Keratinocyte (primary cell): ENCODE data around the gene FFAR4. TPM values are rescaled to one million over a fixed set of nuclear protein-coding genes. Genes with fewer than 3 reads are reported as not detected.

Source experiments
- DNase-seq: peaks from one replicate; pipeline ENCODE4 v3.0.0-alpha.2; 2011; ENCODE audit warnings: low read depth, missing footprints, low spot score
- FAIRE-seq: peaks from 2 replicates; lab custom pipeline; 2011; peaks lifted over from hg19 to GRCh38; lab: Jason Lieb, UNC
- H2AFZ ChIP-seq: 2 replicates; pipeline ENCODE4 v1.6.0; 2012; ENCODE audit warnings: low read length, control low read depth, inconsistent platforms; ENCODE audit not compliant: control insufficient read depth
- H3K27ac ChIP-seq: 2 replicates; pipeline ENCODE4 v1.5.1; 2011; ENCODE audit warnings: low read length; ENCODE audit not compliant: control insufficient read depth, insufficient read depth
- H3K27me3 ChIP-seq: 3 replicates; pipeline ENCODE4 v1.6.0; 2011; ENCODE audit warnings: low read length; ENCODE audit not compliant: control insufficient read depth, insufficient read depth; ENCODE audit errors: extremely low read depth
- H3K36me3 ChIP-seq, 2 experiments: 2 replicates in 1 of 2; 3 replicates in 1 of 2; pipeline ENCODE4 v1.5.1; 2011; ENCODE audit warnings: low read length in 2 of 2, mild to moderate bottlenecking in 1 of 2; ENCODE audit not compliant: control insufficient read depth in 2 of 2, insufficient read depth in 2 of 2; ENCODE audit errors: extremely low read depth in 1 of 2
- H3K4me1 ChIP-seq: 3 replicates; pipeline ENCODE4 v1.5.1; 2011; ENCODE audit warnings: low read length; ENCODE audit not compliant: control insufficient read depth, insufficient read depth; ENCODE audit errors: extremely low read depth
- H3K4me2 ChIP-seq: 3 replicates; pipeline ENCODE4 v1.6.0; 2011; ENCODE audit warnings: low read depth, low read length; ENCODE audit not compliant: control insufficient read depth, insufficient read depth; ENCODE audit errors: extremely low read depth
- H3K4me3 ChIP-seq, 3 experiments: fragments of 200-600 bp in 1 of 3; sonication (generic) in 1 of 3; 2 replicates in 2 of 3; 3 replicates in 1 of 3; pipeline ENCODE4 v1.5.1; 2011 to 2016; ENCODE audit warnings: low read length in 3 of 3, mild to moderate bottlenecking in 3 of 3, control low read depth in 2 of 3, inconsistent platforms in 1 of 3, low read depth in 1 of 3, mixed read lengths in 1 of 3, mixed run types in 1 of 3, moderate library complexity in 1 of 3; ENCODE audit not compliant: control insufficient read depth in 2 of 3, insufficient read depth in 2 of 3; ENCODE audit errors: extremely low read depth in 1 of 3
- H3K79me2 ChIP-seq: 2 replicates; pipeline ENCODE4 v1.6.0; 2012; ENCODE audit warnings: low read length; ENCODE audit not compliant: control insufficient read depth, insufficient read depth
- H3K9ac ChIP-seq: 3 replicates; pipeline ENCODE4 v1.6.0; 2011; ENCODE audit warnings: low read length; ENCODE audit not compliant: control insufficient read depth, insufficient read depth; ENCODE audit errors: extremely low read depth
- H3K9me1 ChIP-seq: 3 replicates; pipeline ENCODE4 v1.6.0; 2011; ENCODE audit warnings: low read length; ENCODE audit not compliant: control insufficient read depth, insufficient read depth; ENCODE audit errors: extremely low read depth
- H3K9me3 ChIP-seq: 2 replicates; pipeline ENCODE4 v1.5.1; 2012; ENCODE audit warnings: low read depth, low read length; ENCODE audit not compliant: control insufficient read depth
- H4K20me1 ChIP-seq: 3 replicates; pipeline ENCODE4 v1.6.0; 2011; ENCODE audit warnings: low read length; ENCODE audit not compliant: control insufficient read depth, insufficient read depth; ENCODE audit errors: extremely low read depth
- EZH2 ChIP-seq: IDR thresholded peaks from one replicate; pipeline ENCODE4 v1.6.1; 2012; ENCODE audit warnings: inconsistent platforms, mild to moderate bottlenecking, low read length, moderate library complexity
- dilution Hi-C: fragments of 300-500 bp; cut with MboI; formaldehyde crosslinking; loops from one replicate; pipeline ENCODE4 v1.7.0; 2020; ENCODE audit warnings: low sequenced_read_pairs; ENCODE audit not compliant: extremely low pct_ligation_motif_present
- polyA plus RNA-seq, 5 experiments: library from polyadenylated mRNA; depleted of rRNA in 3 of 5; stranded (reverse) in 3 of 5; stranded (forward) in 1 of 5; unstranded in 1 of 5; fragments of >200 nt; gene quantifications; 1 replicate in 1 of 5; 2 replicates in 3 of 5; 3 replicates in 1 of 5; pipeline versions ENCODE4 v1.2.1 to v1.2.3, GENCODE V29; 2011 to 2012; ENCODE audit warnings: missing spikeins in 2 of 5, low read depth in 1 of 5, low replicate concordance in 1 of 5
- TF ChIP-seq, protein P1 (sequence below), 3 experiments: IDR thresholded peaks in 1 of 3; conservative IDR thresholded peaks in 1 of 3; optimal IDR thresholded peaks in 1 of 3; 2 replicates in 2 of 3; 3 replicates in 1 of 3; pipeline versions ENCODE3 to v1.5.1; 2011; ENCODE audit warnings: low read length in 3 of 3, mild to moderate bottlenecking in 3 of 3, moderate library complexity in 2 of 3, control low read depth in 1 of 3, inconsistent platforms in 1 of 3; ENCODE audit not compliant: insufficient read depth in 2 of 3; ENCODE audit errors: extremely low read depth in 1 of 3

FFAR4 gene
- polyA plus RNA-seq, 1 donor (not counting 4 experiments of a cell fraction or from before 2014, with no cell fraction given) = not detected

DNA sequence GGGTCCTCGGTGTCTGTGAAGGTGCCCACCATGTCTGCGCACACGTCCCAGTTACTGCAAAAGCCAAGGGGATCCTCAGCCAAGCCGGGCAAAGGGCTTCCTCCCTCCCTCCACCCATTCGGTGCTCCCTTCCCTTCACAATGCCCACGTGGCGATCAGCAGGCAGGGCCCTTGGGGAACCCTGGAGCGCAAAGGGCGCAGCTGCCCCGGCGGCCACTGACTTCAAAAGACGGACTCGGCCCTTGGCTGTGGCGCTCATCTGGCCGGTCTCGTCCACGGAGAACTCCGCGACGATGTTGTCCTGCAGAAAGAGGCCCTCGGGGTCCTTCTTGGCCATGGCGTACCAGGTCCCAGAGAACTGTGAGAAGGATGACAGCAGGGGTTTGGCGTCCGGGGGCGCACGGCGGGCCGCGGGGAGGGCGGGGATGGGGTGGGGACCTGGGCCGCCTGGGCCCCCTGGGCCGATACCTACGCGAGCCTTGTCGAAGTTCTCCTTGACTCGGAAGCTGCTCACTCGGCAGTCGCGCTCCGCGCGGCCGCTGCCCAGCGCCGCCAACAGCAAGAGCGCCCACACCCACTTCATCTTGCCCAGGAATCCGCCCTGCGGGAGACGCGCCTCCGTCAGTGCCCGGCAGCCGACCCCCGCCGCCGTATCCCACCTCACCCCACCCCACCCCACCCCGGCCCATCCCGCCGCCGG is 34.1 kb downstream of the FFAR4 start:
- Histone ChIP-seq H3K27ac (no peak overlapping the region), H2AFZ (no peak overlapping the region), H3K36me3 (no peaks in the 10 kb centered on the region), H3K4me3 (no peak overlapping the region), H3K9ac (no peak overlapping the region), H3K79me2 (no peaks in the 10 kb centered on the region), H4K20me1 (no peaks in the 10 kb centered on the region), H3K4me2 (no peak overlapping the region), H3K9me1 (no peaks in the 10 kb centered on the region), H3K4me1 (no peaks in the 10 kb centered on the region), H3K27me3 (peaks cover 42% of the 10 kb centered on the region), H3K9me3 (no peaks in the 10 kb centered on the region)
- TF ChIP-seq, protein P1, sequence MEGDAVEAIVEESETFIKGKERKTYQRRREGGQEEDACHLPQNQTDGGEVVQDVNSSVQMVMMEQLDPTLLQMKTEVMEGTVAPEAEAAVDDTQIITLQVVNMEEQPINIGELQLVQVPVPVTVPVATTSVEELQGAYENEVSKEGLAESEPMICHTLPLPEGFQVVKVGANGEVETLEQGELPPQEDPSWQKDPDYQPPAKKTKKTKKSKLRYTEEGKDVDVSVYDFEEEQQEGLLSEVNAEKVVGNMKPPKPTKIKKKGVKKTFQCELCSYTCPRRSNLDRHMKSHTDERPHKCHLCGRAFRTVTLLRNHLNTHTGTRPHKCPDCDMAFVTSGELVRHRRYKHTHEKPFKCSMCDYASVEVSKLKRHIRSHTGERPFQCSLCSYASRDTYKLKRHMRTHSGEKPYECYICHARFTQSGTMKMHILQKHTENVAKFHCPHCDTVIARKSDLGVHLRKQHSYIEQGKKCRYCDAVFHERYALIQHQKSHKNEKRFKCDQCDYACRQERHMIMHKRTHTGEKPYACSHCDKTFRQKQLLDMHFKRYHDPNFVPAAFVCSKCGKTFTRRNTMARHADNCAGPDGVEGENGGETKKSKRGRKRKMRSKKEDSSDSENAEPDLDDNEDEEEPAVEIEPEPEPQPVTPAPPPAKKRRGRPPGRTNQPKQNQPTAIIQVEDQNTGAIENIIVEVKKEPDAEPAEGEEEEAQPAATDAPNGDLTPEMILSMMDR (optimal IDR thresholded peaks at IDR 0.05 in 1 of 3, IDR thresholded peaks at IDR 0.05 in 1 of 3, conservative IDR thresholded peaks at IDR 0.05 in 1 of 3; ENCODE audit: extremely low read depth in 1 of 3, insufficient read depth in 2 of 3, low read length in 3 of 3) = no peak
- peak; percentile 70 for TF ChIP-seq EZH2
- DNase-seq (no peak), FAIRE-seq (no peak)
- dilution Hi-C loops = no loop called here

DNA sequence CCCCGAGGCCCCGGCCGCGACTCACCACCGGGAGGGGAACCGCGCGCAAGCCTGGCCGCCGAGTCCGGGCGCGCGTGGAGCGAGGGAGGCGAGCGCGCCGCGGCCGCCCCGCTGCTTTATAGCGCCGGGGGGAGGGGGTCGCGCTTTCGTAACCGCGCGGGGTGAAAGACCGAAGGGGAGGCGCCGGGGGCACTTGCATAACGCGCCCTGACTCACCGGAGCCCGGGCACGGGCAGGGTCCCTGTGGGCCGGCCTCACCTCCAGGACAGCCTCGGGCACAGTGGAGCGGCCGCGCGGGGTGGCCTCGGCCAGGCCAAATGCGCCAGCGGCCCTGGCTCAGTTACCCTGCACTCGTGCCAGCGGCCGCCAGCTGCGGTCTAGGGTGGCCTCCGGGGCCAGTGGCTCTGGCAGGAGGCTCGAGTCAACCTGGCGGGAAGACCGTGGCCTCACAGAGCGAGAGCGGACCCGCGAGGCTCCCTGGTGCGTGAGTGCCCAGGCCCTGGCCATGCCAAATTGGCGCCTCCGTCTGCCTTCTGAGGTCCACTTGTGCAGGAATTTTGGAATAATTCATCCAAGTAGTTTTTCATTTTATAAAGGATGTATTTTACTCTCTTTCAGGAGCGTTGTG is 34.8 kb downstream of the FFAR4 start, which contains the start of gene RBP4:
RBP4 (minus strand) TSS at position 90 of the 628 bp plus-strand sequence. CDS start 207 bp downstream, outside the sequence.
- Histone ChIP-seq H3K27me3 (peaks cover 42% of the 10 kb centered on the region), H3K36me3 (no peaks in the 10 kb centered on the region), H3K9me3 (no peaks in the 10 kb centered on the region), H3K4me3 (no peak within 1 kb of the TSS), H3K9me1 (no peaks in the 10 kb centered on the region), H3K79me2 (no peaks in the 10 kb centered on the region), H3K27ac (no peak within 1 kb of the TSS), H4K20me1 (no peaks in the 10 kb centered on the region), H3K9ac (no peak within 1 kb of the TSS), H2AFZ (no peak within 1 kb of the TSS), H3K4me1 (no peaks in the 10 kb centered on the region), H3K4me2 (peak within 1 kb of the TSS; percentile 25)
- dilution Hi-C loops = no loop called here
- TF ChIP-seq, protein P1 (optimal IDR thresholded peaks at IDR 0.05 in 1 of 3, IDR thresholded peaks at IDR 0.05 in 1 of 3, conservative IDR thresholded peaks at IDR 0.05 in 1 of 3; ENCODE audit: extremely low read depth in 1 of 3, insufficient read depth in 2 of 3, low read length in 3 of 3) = no peak
- TF ChIP-seq EZH2 = no peak
- FAIRE-seq = no peak
- DNase-seq = no peak
